ENCODE results near the gene PPP1R12B.

Gene PPP1R12B, protein sequence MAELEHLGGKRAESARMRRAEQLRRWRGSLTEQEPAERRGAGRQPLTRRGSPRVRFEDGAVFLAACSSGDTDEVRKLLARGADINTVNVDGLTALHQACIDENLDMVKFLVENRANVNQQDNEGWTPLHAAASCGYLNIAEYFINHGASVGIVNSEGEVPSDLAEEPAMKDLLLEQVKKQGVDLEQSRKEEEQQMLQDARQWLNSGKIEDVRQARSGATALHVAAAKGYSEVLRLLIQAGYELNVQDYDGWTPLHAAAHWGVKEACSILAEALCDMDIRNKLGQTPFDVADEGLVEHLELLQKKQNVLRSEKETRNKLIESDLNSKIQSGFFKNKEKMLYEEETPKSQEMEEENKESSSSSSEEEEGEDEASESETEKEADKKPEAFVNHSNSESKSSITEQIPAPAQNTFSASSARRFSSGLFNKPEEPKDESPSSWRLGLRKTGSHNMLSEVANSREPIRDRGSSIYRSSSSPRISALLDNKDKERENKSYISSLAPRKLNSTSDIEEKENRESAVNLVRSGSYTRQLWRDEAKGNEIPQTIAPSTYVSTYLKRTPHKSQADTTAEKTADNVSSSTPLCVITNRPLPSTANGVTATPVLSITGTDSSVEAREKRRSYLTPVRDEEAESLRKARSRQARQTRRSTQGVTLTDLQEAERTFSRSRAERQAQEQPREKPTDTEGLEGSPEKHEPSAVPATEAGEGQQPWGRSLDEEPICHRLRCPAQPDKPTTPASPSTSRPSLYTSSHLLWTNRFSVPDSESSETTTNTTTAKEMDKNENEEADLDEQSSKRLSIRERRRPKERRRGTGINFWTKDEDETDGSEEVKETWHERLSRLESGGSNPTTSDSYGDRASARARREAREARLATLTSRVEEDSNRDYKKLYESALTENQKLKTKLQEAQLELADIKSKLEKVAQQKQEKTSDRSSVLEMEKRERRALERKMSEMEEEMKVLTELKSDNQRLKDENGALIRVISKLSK

DNA sequence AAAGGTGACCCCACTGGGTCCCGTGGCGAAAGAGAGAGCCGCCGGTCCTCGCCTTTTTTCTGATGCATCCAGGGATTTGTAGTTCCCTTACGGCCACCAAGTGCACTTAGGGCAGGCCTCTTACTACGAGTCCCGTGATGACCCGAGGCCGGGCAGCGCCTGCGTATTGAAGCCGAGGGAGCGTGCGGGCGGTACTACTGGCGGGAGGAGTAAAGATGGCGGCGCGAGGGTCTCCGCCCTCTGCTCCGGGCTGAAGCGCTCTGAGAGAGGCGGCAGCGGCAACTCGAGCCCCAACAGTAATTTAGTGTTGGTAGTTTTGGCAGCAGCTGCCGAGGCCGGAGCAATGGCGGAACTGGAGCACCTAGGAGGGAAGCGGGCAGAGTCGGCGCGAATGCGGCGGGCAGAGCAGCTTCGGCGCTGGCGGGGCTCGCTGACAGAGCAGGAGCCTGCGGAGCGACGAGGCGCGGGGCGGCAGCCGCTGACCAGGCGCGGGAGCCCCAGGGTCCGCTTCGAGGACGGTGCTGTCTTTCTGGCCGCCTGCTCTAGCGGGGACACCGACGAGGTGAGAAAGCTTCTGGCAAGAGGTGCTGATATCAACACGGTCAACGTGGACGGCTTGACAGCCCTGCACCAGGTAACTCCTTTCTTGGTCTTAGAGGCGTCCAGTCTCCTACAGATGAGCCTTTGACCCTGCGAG lies at the start of gene PPP1R12B:
Gene PPP1R12B, plus strand, starts transcription at position 191 of the 697 bp plus-strand sequence. Its CDS starts 153 bp downstream, at position 344.
- H3K4me1 Mint-ChIP-seq (ENCODE audit: low read depth) = peaks cover 22% of the 10 kb centered on the region
- peak within 1 kb of the TSS; percentile 95 for H3K27ac Mint-ChIP-seq
- H3K36me3 Mint-ChIP-seq (ENCODE audit: low read depth) = peaks cover 1% of the 10 kb centered on the region
- H3K9me3 Mint-ChIP-seq = no peaks in the 10 kb centered on the region
- H3K4me3 Mint-ChIP-seq = peak within 1 kb of the TSS; percentile 88
- H3K27me3 Mint-ChIP-seq (ENCODE audit: low read depth) = no peaks in the 10 kb centered on the region

DNA sequence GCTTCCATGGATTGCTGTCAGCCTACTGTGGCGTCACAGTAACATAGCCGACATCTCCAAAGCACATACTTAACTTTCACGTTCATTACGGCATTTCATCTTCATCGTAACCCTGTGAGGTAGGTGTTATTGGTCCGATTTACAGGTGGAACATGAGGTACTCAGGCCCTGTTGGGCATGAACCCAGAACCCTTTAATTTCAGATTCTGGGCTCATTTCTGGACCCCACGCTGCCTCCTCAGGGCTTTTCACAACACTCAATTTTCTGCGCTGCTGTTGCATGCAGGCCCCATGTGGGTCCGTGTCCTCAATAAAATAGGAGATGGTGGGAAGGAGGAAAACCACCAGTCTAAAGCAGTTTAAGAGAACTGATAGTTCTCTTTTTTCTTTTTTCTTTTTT lies 46.3 kb upstream of the PPP1R12B start:
- no peak overlapping the region for H3K27ac Mint-ChIP-seq
- no peak overlapping the region for H3K4me3 Mint-ChIP-seq
- H3K27me3 Mint-ChIP-seq (ENCODE audit: low read depth) = peaks cover 4% of the 10 kb centered on the region
- no peaks in the 10 kb centered on the region for H3K9me3 Mint-ChIP-seq
- no peaks in the 10 kb centered on the region for H3K4me1 Mint-ChIP-seq (ENCODE audit: low read depth)
- no peaks in the 10 kb centered on the region for H3K36me3 Mint-ChIP-seq (ENCODE audit: low read depth)

DNA sequence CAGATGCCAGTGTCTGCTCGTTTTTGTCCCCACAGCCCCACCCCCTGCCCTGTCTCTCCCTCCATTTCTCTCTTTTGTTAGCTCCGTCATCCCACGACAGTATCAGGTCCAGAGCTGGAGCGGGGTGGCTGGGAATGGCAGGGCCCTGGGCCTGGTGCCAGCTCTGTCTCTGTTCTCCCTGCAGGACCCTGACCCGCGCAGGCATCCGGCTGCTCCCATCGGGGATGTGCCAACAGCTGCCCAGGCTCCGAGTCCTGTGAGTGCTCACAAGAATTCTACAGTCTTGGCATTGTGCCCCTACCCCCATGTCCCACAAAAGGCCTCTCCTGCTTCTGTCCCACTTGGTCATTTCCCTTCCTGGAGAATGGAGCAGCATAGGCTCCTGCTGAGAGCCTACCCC lies 44.1 kb upstream of the PPP1R12B start:
- H3K4me3 Mint-ChIP-seq = no peak overlapping the region
- no peak overlapping the region for H3K27ac Mint-ChIP-seq
- H3K27me3 Mint-ChIP-seq (ENCODE audit: low read depth) = peaks cover 4% of the 10 kb centered on the region
- H3K4me1 Mint-ChIP-seq (ENCODE audit: low read depth) = no peaks in the 10 kb centered on the region
- no peaks in the 10 kb centered on the region for H3K36me3 Mint-ChIP-seq (ENCODE audit: low read depth)
- H3K9me3 Mint-ChIP-seq = no peaks in the 10 kb centered on the region

DNA sequence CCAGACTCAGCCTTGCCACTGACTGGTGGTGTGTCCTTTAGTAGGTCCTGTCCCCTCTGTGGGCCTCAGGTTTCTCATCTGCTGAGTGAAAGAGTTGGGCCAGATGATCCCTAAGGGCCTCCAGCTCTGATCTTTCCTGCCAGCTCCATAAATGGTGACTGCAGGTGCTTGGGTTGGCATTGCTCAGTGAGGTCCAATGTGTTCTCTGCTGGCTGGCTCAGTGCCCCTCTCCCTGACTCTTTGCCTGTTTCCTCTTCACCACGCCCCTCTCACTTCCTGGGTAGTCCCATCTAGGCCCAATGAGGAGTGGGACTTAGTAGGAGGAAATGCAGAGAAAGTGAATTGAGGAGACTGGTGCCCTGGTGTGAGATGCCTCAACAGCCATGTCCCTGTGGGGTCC lies 43.3 kb upstream of the PPP1R12B start:
- Mint-ChIP-seq H3K4me1 (ENCODE audit: low read depth) (no peaks in the 10 kb centered on the region), H3K27me3 (ENCODE audit: low read depth) (peaks cover 4% of the 10 kb centered on the region), H3K36me3 (ENCODE audit: low read depth) (no peaks in the 10 kb centered on the region), H3K27ac (no peak overlapping the region), H3K9me3 (no peaks in the 10 kb centered on the region), H3K4me3 (no peak overlapping the region)

- no peaks in the 10 kb centered on the region for H3K9me3 Mint-ChIP-seq
- H3K27me3 Mint-ChIP-seq (ENCODE audit: low read depth) = peaks cover 4% of the 10 kb centered on the region
- no peak overlapping the region for H3K4me3 Mint-ChIP-seq
- H3K27ac Mint-ChIP-seq = no peak overlapping the region
- no peaks in the 10 kb centered on the region for H3K36me3 Mint-ChIP-seq (ENCODE audit: low read depth)
- no peaks in the 10 kb centered on the region for H3K4me1 Mint-ChIP-seq (ENCODE audit: low read depth)
Observed at GRCh38 chr1:202306535-202307345, 41.8 kb upstream of the PPP1R12B start.

DNA sequence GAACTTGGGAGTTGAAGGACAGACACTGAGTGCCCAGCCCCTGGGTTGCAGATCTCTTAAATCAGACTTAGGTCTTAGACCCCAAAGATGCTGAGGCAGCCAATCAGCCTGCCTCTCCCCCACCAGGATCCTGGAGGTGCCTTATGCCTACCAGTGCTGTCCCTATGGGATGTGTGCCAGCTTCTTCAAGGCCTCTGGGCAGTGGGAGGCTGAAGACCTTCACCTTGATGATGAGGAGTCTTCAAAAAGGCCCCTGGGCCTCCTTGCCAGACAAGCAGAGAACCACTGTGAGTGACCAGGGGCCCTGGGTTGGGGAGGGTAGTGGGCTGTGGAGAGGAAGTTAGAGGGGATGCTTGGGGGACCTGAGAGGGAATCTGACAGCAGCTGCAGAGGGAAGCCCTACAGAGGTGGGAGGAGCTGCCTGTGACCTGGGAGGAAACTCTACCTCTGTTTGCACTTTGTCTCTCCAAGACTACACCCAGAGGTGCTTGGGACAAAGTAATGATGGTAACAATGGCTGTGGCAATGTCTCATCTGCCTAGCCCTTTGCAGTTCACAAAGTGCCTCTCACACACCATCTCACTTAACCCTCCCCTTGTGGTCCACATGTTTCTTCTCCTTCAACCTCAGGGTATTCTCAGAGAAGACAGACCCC lies 38.3 kb upstream of the PPP1R12B start:
- Mint-ChIP-seq H3K27me3 (ENCODE audit: low read depth) (peaks cover 7% of the 10 kb centered on the region), H3K36me3 (ENCODE audit: low read depth) (no peaks in the 10 kb centered on the region), H3K4me3 (no peak overlapping the region), H3K4me1 (ENCODE audit: low read depth) (no peaks in the 10 kb centered on the region), H3K27ac (no peak overlapping the region), H3K9me3 (no peaks in the 10 kb centered on the region)

DNA sequence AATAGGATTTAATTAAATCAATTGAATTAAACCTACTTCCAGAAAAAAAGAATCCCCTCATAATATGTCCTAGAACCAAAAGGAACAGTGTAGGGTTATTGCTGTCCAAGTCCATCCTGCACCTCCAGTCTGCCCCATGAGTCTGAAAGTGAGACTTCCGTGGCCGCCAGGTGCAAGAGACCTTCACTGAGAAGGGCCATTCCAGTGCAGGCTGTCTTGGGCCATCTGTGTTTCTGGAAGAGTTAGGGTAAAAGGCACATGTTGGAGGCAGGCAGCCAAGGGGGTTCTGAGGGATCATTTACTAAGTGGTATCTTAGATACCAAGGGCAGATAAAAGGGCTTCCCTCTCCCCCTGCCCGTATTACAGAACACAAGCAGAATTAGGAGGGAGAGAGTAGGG lies 37.8 kb upstream of the PPP1R12B start:
- Mint-ChIP-seq H3K4me1 (ENCODE audit: low read depth) (no peaks in the 10 kb centered on the region), H3K36me3 (ENCODE audit: low read depth) (no peaks in the 10 kb centered on the region), H3K4me3 (no peak overlapping the region), H3K27me3 (ENCODE audit: low read depth) (peaks cover 11% of the 10 kb centered on the region), H3K9me3 (no peaks in the 10 kb centered on the region), H3K27ac (no peak overlapping the region)

DNA sequence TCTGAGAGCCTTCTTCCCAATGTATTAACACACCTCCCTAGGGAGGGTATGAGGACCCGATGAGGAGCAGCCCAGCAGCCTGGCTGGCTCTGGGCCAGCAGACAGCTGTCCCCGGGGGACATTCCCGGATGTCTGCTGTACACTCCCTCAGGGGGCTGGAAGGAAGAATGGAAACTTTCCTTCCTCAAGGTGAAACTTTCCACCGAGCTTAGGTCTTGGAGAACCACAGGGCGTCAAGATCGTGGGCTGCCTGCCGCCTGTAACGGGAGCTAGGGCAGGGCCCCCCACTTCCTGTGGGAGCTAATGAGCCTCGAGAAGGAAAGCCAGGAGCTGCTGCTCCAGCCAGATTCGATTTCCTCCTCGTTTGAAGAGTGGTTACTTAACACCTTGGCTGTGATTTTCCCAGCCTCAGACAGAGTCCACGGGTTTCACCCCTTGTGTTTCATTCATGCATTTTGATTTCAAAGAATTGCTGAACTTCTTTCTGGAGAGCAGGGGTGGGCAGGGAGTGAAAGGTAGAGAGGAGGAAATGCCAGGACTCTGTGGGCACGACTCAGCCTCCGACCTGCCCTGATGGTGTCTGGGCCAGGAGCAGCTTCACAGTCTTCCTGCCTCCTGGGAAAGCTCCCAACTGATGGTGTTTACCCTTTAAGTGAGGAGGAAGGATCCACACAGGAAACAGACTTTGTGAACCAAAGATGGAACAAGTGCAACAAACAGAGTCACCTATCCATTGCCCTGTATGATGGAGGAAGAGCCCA lies 36.4 kb upstream of the PPP1R12B start:
- peaks cover 17% of the 10 kb centered on the region for H3K27me3 Mint-ChIP-seq (ENCODE audit: low read depth)
- H3K9me3 Mint-ChIP-seq = no peaks in the 10 kb centered on the region
- H3K36me3 Mint-ChIP-seq (ENCODE audit: low read depth) = no peaks in the 10 kb centered on the region
- H3K27ac Mint-ChIP-seq = no peak overlapping the region
- H3K4me3 Mint-ChIP-seq = no peak overlapping the region
- H3K4me1 Mint-ChIP-seq (ENCODE audit: low read depth) = no peaks in the 10 kb centered on the region

DNA sequence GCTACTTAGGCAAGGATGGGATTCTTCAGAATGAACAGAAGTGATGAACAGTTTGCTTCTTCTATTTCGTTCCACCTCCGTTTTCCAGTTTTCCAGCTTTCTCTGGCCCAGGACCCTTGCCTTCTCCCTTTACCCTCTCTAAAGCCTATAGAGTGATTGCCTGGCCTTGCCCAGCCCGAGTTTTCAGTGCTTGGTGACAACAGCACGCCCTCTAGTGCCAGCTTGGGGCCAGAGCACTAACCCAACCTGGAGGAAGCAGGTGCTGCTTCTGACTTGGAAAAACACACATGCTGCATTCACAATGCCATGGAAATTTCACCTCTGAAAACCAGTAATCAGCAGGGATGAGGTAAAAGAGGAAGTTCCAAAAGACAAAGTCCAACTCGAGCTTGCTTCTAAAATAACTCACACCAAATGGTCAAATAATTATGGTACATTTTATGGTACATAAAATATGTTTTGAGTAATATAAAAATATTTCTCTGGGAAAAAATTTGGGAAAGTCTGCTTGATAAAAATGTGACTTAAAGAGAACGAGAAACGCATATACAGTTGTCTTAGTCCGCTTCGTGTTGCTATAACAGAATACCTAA lies 32.8 kb upstream of the PPP1R12B start:
- H3K27me3 Mint-ChIP-seq (ENCODE audit: low read depth) = peaks cover 17% of the 10 kb centered on the region
- no peaks in the 10 kb centered on the region for H3K9me3 Mint-ChIP-seq
- no peaks in the 10 kb centered on the region for H3K36me3 Mint-ChIP-seq (ENCODE audit: low read depth)
- H3K4me3 Mint-ChIP-seq = no peak overlapping the region
- H3K4me1 Mint-ChIP-seq (ENCODE audit: low read depth) = no peaks in the 10 kb centered on the region
- no peak overlapping the region for H3K27ac Mint-ChIP-seq

DNA sequence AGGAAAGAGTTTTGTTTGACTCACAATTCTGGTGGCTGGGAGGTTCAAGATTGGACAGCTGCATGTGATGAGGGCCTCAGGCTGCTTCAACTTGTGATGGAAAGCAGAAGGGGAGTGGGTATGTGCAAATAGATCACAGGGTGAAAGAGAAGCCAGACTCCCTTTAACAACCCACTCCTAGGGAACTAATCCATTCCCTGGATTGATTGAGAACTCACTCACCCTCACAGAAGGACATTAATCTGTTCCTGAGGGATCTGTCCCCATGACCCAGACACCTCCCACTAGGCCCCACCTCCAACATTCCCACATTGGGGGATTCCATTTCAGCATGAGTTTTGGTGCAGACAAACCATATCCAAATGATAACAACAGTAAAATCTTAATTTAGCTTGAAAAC lies 32.3 kb upstream of the PPP1R12B start:
- Mint-ChIP-seq H3K36me3 (ENCODE audit: low read depth) (no peaks in the 10 kb centered on the region), H3K27me3 (ENCODE audit: low read depth) (peaks cover 18% of the 10 kb centered on the region), H3K27ac (no peak overlapping the region), H3K9me3 (no peaks in the 10 kb centered on the region), H3K4me1 (ENCODE audit: low read depth) (no peaks in the 10 kb centered on the region), H3K4me3 (no peak overlapping the region)

DNA sequence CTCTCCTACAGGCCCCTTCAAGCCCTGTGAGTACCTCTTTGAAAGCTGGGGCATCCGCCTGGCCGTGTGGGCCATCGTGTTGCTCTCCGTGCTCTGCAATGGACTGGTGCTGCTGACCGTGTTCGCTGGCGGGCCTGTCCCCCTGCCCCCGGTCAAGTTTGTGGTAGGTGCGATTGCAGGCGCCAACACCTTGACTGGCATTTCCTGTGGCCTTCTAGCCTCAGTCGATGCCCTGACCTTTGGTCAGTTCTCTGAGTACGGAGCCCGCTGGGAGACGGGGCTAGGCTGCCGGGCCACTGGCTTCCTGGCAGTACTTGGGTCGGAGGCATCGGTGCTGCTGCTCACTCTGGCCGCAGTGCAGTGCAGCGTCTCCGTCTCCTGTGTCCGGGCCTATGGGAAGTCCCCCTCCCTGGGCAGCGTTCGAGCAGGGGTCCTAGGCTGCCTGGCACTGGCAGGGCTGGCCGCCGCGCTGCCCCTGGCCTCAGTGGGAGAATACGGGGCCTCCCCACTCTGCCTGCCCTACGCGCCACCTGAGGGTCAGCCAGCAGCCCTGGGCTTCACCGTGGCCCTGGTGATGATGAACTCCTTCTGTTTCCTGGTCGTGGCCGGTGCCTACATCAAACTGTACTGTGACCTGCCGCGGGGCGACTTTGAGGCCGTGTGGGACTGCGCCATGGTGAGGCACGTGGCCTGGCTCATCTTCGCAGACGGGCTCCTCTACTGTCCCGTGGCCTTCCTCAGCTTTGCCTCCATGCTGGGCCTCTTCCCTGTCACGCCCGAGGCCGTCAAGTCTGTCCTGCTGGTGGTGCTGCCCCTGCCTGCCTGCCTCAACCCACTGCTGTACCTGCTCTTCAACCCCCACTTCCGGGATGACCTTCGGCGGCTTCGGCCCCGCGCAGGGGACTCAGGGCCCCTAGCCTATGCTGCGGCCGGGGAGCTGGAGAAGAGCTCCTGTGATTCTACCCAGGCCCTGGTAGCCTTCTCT lies 30.3 kb upstream of the PPP1R12B start:
- Mint-ChIP-seq H3K36me3 (ENCODE audit: low read depth) (no peaks in the 10 kb centered on the region), H3K27ac (no peak overlapping the region), H3K4me1 (ENCODE audit: low read depth) (no peaks in the 10 kb centered on the region), H3K9me3 (no peaks in the 10 kb centered on the region), H3K27me3 (ENCODE audit: low read depth) (peaks cover 26% of the 10 kb centered on the region), H3K4me3 (no peak overlapping the region)

All from T-helper 1 cell treated with Interleukin-12 subunit alpha and Interleukin-12 subunit beta and Interleukin-4 antibody, amounts not matched to agents 30 μg/mL and 1 μg/mL, for 36 hours (primary cell).